HepG2 (cell line): Measurements from ENCODE around the gene PLPPR2. TPM values are rescaled to one million over a fixed set of nuclear protein-coding genes. Genes with fewer than 3 reads are reported as not detected.

ENCODE experiments used
- AFF4 ChIP-seq: sonication (generic); formaldehyde crosslinking; IDR thresholded peaks from 2 replicates; pipeline ENCODE4 v1.4.0; 2020; ENCODE audit warnings: missing genetic modification reagents
- AKAP8 ChIP-seq: sonication (generic); formaldehyde crosslinking; IDR thresholded peaks from 2 replicates; pipeline ENCODE4 v1.5.1; 2020; ENCODE audit warnings: mild to moderate bottlenecking, missing genetic modification reagents
- EEA1 ChIP-seq: sonication (generic); formaldehyde crosslinking; IDR thresholded peaks from 2 replicates; pipeline ENCODE4 v1.5.1; 2020; ENCODE audit warnings: mild to moderate bottlenecking, missing genetic modification reagents, borderline replicate concordance
- ETS1 ChIP-seq: sonication (generic); formaldehyde crosslinking; IDR thresholded peaks from 2 replicates; pipeline ENCODE4 v1.4.0; 2020; ENCODE audit warnings: missing genetic modification reagents
- GPBP1L1 ChIP-seq: sonication (generic); formaldehyde crosslinking; IDR thresholded peaks from 2 replicates; pipeline ENCODE4 v1.5.0; 2020; ENCODE audit warnings: mild to moderate bottlenecking, missing genetic modification reagents
- KIAA2018 ChIP-seq: sonication (generic); formaldehyde crosslinking; IDR thresholded peaks from 2 replicates; pipeline ENCODE4 v1.5.0; 2020; ENCODE audit warnings: mild to moderate bottlenecking, missing genetic modification reagents, borderline replicate concordance
- REPIN1 ChIP-seq: sonication (generic); formaldehyde crosslinking; IDR thresholded peaks from 2 replicates; pipeline ENCODE4 v1.8.0; 2022; ENCODE audit warnings: missing genetic modification reagents, low read depth, mild to moderate bottlenecking, borderline replicate concordance
- SIN3B ChIP-seq: fragments of 150-350 bp; IDR thresholded peaks from 2 replicates; pipeline ENCODE4 v1.6.1; 2014; ENCODE audit warnings: low read length
- ZC3H4 ChIP-seq: sonication (generic); formaldehyde crosslinking; IDR thresholded peaks from 2 replicates; pipeline ENCODE4 v1.4.0; 2020; ENCODE audit warnings: missing genetic modification reagents, borderline replicate concordance
- ZNF547 ChIP-seq: sonication (generic); formaldehyde crosslinking; IDR thresholded peaks from 2 replicates; pipeline ENCODE4 v1.5.1; 2020; ENCODE audit warnings: mild to moderate bottlenecking, missing genetic modification reagents
- ZNF780A ChIP-seq: sonication (generic); formaldehyde crosslinking; IDR thresholded peaks from 2 replicates; pipeline ENCODE4 v1.8.0; 2022; ENCODE audit warnings: mild to moderate bottlenecking, missing genetic modification reagents, moderate library complexity
- ZNF784 ChIP-seq: sonication (generic); formaldehyde crosslinking; IDR thresholded peaks from 2 replicates; pipeline ENCODE4 v1.5.1; 2020; ENCODE audit warnings: missing genetic modification reagents, mild to moderate bottlenecking, borderline replicate concordance
- polyA plus RNA-seq, 8 experiments: library from polyadenylated mRNA; depleted of rRNA in 3 of 8; stranded (reverse) in 7 of 8; unstranded in 1 of 8; fragments of >200 nt; fragmentation: Illumina TruSeq in 4 of 8; extraction: Trizol in 4 of 8; gene quantifications; 2 replicates each; pipeline versions ENCODE4 v1.2.1 to v1.2.3, GENCODE V29; 2011 to 2016; ENCODE audit warnings: low read depth in 4 of 8, missing spikeins in 1 of 8, mixed read lengths in 1 of 8; ENCODE audit not compliant: insufficient read depth in 1 of 8
- total RNA-seq, 5 experiments: library from RNA; depleted of rRNA; stranded (reverse); fragments of >200 nt; fragmentation: Illumina TruSeq; extraction: Trizol; gene quantifications; 2 replicates each; pipeline ENCODE4 v1.2.3, GENCODE V29; 2016; ENCODE audit warnings: low read depth in 1 of 5

Gene PLPPR2
- total and polyA plus RNA-seq, 2 of the 13 experiments (the other 11 are each of a cell fraction or from before 2014, with no cell fraction given), result 1.5 to 2.1 TPM

GRCh38 chr19:11382898-11383705, 27.9 kb downstream of the PLPPR2 start (continued):
- TF ChIP-seq KIAA2018 (CRISPR knock-in tag) (no peak), AKAP8 (CRISPR knock-in tag) (no peak), ZNF780A (CRISPR knock-in tag) (no peak), ZNF784 (CRISPR knock-in tag) (no peak), ZC3H4 (CRISPR knock-in tag) (no peak), EEA1 (CRISPR knock-in tag) (no peak; the same call in 1 of the 2 replicates), GPBP1L1 (no peak), ETS1 (no peak), SIN3B (no peak), REPIN1 (CRISPR knock-in tag) (0 out of 2 replicates have a peak, but pooled peaks have one; percentile 41), ZNF547 (CRISPR knock-in tag) (no peak), AFF4 (CRISPR knock-in tag) (no peak)
